Measurements from ENCODE around the gene DNAAF1.
"Not testable (repeated sequence)": the region's sequence is repeated elsewhere in the genome, so short reads cannot be mapped to it uniquely, and the experiment has no call there.

DNAAF1 gene

DNA sequence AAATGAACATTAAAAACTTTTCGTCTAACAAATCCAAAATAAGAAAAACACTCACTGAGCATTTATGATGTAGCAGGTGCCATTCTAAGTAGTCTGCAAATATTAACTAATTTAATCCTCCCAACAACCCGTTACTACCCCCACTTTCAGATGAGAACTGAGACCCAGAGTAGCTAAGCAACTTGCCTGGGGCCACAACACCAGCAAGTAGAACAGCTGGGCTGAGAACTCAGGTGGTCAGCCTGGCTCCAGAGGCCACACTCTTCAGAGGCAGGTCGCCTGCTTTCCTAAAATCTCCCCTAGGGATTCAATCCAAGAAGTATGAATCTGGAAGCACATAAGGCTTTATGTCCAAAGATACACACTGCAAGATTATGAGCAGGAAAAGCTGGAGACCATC lies 34.6 kb upstream of the DNAAF1 start:
- peaks cover 9% of the 10 kb centered on the region for H3K36me3 ChIP-seq (ENCODE audit: control insufficient read depth, insufficient read depth, low read length, severe bottlenecking)
- no peak for DNase-seq (ENCODE audit: low read depth)
- H3K9ac ChIP-seq (ENCODE audit: low read length) = no peak overlapping the region
- H3K27me3 ChIP-seq (replicated peaks; ENCODE audit: control insufficient read depth, insufficient read depth, low read length) = no peaks in the 10 kb centered on the region
- H3K4me1 ChIP-seq (ENCODE audit: control insufficient read depth, insufficient read depth, low read length) = peaks cover 7% of the 10 kb centered on the region
- H3K9me3 ChIP-seq (ENCODE audit: control insufficient read depth, low read length) = no peaks in the 10 kb centered on the region
- H3K4me3 ChIP-seq (ENCODE audit: low read length) = no peak overlapping the region

- H3K27me3 ChIP-seq (replicated peaks; ENCODE audit: control insufficient read depth, insufficient read depth, low read length) = no peaks in the 10 kb centered on the region
- peaks cover 10% of the 10 kb centered on the region for H3K4me1 ChIP-seq (ENCODE audit: control insufficient read depth, insufficient read depth, low read length)
- no peaks in the 10 kb centered on the region for H3K9me3 ChIP-seq (ENCODE audit: control insufficient read depth, low read length)
- no peak overlapping the region for H3K9ac ChIP-seq (ENCODE audit: low read length)
- no peak for DNase-seq (ENCODE audit: low read depth)
- no peak overlapping the region for H3K4me3 ChIP-seq (ENCODE audit: low read length)
- H3K36me3 ChIP-seq (ENCODE audit: control insufficient read depth, insufficient read depth, low read length, severe bottlenecking) = peaks cover 7% of the 10 kb centered on the region
Measured at GRCh38 chr16:84111525-84111924, 33.6 kb upstream of the DNAAF1 start.

DNA sequence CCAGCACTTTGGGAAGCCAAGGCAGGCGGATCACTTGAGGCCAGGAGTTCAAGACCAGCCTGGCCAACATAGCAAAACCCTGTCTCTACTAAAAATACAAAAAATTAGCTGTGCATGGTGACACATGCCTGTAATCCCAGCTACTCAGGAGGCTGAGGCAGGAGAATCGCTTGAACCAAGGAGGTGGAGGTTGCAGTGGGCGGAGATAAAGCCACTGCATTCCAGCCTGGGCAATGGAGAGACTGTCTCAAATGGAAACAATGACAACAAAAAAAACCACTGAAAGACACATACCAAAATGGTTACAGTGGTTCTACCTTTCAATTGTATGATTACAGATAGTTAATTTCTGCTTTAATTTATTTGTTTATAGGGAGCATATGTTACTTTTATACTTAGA lies 33.2 kb upstream of the DNAAF1 start:
- H3K4me1 ChIP-seq (ENCODE audit: control insufficient read depth, insufficient read depth, low read length) = peaks cover 10% of the 10 kb centered on the region
- H3K27me3 ChIP-seq (replicated peaks; ENCODE audit: control insufficient read depth, insufficient read depth, low read length); DNase-seq (ENCODE audit: low read depth); H3K36me3 ChIP-seq (ENCODE audit: control insufficient read depth, insufficient read depth, low read length, severe bottlenecking); H3K4me3 ChIP-seq (ENCODE audit: low read length); H3K9ac ChIP-seq (ENCODE audit: low read length); H3K9me3 ChIP-seq (ENCODE audit: control insufficient read depth, low read length): not testable (repeated sequence)

DNA sequence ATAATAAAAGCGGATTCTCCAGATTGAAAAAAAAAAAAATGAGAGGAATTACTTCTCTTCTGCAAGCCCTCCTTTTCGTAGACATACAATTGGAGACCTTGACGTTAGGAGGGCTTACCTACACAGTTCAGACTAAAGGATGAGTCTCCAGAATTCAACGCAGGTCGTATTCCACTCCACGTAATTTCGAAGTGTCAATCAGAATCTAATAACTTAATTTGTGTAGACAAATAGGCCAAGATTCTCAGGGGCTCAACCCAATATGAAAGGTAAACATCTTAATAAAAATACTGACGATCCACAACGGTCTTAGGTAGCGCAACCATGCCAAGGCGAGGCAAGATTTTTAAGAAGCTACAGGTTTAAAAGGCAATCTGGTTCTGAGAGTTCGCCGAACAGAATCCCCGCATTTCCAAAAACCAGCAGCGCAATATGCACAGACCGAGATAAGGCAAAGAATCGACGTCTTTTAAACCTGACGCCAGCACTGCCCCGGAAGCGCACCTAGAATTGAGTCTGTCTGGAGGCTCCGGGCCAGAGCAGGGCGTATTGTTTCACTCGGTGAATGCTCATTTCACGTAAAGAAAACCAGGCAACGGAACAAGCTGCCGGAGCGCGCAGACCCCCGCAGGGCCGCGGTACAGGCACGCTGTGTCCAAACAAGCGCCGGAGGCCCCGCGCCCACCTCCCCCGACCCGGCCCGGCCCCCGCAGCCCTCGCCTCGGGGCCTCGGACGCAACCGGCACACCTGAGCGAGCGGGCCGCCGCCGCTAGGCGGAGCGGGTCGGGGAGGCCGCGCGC lies 29.0 kb upstream of the DNAAF1 start:
- Histone ChIP-seq H3K36me3 (ENCODE audit: control insufficient read depth, insufficient read depth, low read length, severe bottlenecking) (no peaks in the 10 kb centered on the region), H3K9me3 (ENCODE audit: control insufficient read depth, low read length) (no peaks in the 10 kb centered on the region), H3K4me3 (ENCODE audit: low read length) (peak overlapping the region; percentile 96), H3K9ac (ENCODE audit: low read length) (peak overlapping the region; percentile 99), H3K4me1 (ENCODE audit: control insufficient read depth, insufficient read depth, low read length) (peaks cover 16% of the 10 kb centered on the region), H3K27me3 (replicated peaks; ENCODE audit: control insufficient read depth, insufficient read depth, low read length) (no peaks in the 10 kb centered on the region)
- DNase-seq (ENCODE audit: low read depth) = peak; percentile 70

GRCh38 chr16:84116720-84117493 lies 28.2 kb upstream of the DNAAF1 start, which contains the start of gene MBTPS1:
Gene MBTPS1, minus strand, starts transcription at chr16:84116942. Its CDS starts 15,159 bp downstream, at chr16:84101783.
- no peaks in the 10 kb centered on the region for H3K9me3 ChIP-seq (ENCODE audit: control insufficient read depth, low read length)
- H3K9ac ChIP-seq (ENCODE audit: low read length) = peak within 1 kb of the TSS; percentile 99
- peak; percentile 100 for DNase-seq (ENCODE audit: low read depth)
- peaks cover 16% of the 10 kb centered on the region for H3K4me1 ChIP-seq (ENCODE audit: control insufficient read depth, insufficient read depth, low read length)
- peak within 1 kb of the TSS; percentile 96 for H3K4me3 ChIP-seq (ENCODE audit: low read length)
- no peaks in the 10 kb centered on the region for H3K36me3 ChIP-seq (ENCODE audit: control insufficient read depth, insufficient read depth, low read length, severe bottlenecking)
- no peaks in the 10 kb centered on the region for H3K27me3 ChIP-seq (replicated peaks; ENCODE audit: control insufficient read depth, insufficient read depth, low read length)

GRCh38 chr16:84117494-84117843 lies 27.6 kb upstream of the DNAAF1 start:
- H3K27me3 ChIP-seq (replicated peaks; ENCODE audit: control insufficient read depth, insufficient read depth, low read length) = no peaks in the 10 kb centered on the region
- H3K9me3 ChIP-seq (ENCODE audit: control insufficient read depth, low read length) = no peaks in the 10 kb centered on the region
- H3K4me3 ChIP-seq (ENCODE audit: low read length) = peak overlapping the region; percentile 96
- peak overlapping the region; percentile 99 for H3K9ac ChIP-seq (ENCODE audit: low read length)
- no peaks in the 10 kb centered on the region for H3K36me3 ChIP-seq (ENCODE audit: control insufficient read depth, insufficient read depth, low read length, severe bottlenecking)
- peaks cover 16% of the 10 kb centered on the region for H3K4me1 ChIP-seq (ENCODE audit: control insufficient read depth, insufficient read depth, low read length)
- DNase-seq (ENCODE audit: low read depth) = no peak

- not testable (repeated sequence) for H3K9me3 ChIP-seq (ENCODE audit: control insufficient read depth, low read length); H3K4me3 ChIP-seq (ENCODE audit: low read length); H3K36me3 ChIP-seq (ENCODE audit: control insufficient read depth, insufficient read depth, low read length, severe bottlenecking); DNase-seq (ENCODE audit: low read depth); H3K27me3 ChIP-seq (replicated peaks; ENCODE audit: control insufficient read depth, insufficient read depth, low read length); H3K9ac ChIP-seq (ENCODE audit: low read length)
- peaks cover 14% of the 10 kb centered on the region for H3K4me1 ChIP-seq (ENCODE audit: control insufficient read depth, insufficient read depth, low read length)
Measured at GRCh38 chr16:84118315-84118714, 26.8 kb upstream of the DNAAF1 start.

- DNase-seq (ENCODE audit: low read depth) = no peak
- Histone ChIP-seq H3K9me3 (ENCODE audit: control insufficient read depth, low read length) (no peaks in the 10 kb centered on the region), H3K9ac (ENCODE audit: low read length) (no peak overlapping the region), H3K4me3 (ENCODE audit: low read length) (no peak overlapping the region), H3K27me3 (replicated peaks; ENCODE audit: control insufficient read depth, insufficient read depth, low read length) (no peaks in the 10 kb centered on the region), H3K4me1 (ENCODE audit: control insufficient read depth, insufficient read depth, low read length) (peaks cover 14% of the 10 kb centered on the region), H3K36me3 (ENCODE audit: control insufficient read depth, insufficient read depth, low read length, severe bottlenecking) (peaks cover 15% of the 10 kb centered on the region)
Measured at GRCh38 chr16:84119368-84119767, 25.7 kb upstream of the DNAAF1 start.

DNA sequence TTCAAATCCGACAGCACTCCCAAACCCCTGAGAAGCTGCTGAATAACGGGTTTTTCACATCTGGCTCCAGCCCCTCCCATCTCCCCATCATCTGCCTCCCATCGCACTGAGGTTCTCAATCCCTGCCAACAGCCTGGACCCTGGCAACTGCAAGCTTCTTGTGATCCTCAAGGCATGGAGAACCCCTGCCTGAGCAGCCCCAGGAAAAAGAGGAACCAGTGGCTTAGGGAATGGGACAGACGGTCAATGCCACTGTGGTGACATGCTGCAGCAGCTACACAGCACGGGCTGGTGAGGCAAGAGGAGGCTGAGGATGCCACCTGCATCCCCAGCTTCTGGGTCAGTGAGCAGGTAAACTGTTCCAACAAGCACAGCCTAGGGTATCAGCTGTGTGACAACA lies 25.1 kb upstream of the DNAAF1 start:
- Histone ChIP-seq H3K36me3 (ENCODE audit: control insufficient read depth, insufficient read depth, low read length, severe bottlenecking) (peaks cover 17% of the 10 kb centered on the region), H3K27me3 (replicated peaks; ENCODE audit: control insufficient read depth, insufficient read depth, low read length) (no peaks in the 10 kb centered on the region), H3K9ac (ENCODE audit: low read length) (no peak overlapping the region)

DNA sequence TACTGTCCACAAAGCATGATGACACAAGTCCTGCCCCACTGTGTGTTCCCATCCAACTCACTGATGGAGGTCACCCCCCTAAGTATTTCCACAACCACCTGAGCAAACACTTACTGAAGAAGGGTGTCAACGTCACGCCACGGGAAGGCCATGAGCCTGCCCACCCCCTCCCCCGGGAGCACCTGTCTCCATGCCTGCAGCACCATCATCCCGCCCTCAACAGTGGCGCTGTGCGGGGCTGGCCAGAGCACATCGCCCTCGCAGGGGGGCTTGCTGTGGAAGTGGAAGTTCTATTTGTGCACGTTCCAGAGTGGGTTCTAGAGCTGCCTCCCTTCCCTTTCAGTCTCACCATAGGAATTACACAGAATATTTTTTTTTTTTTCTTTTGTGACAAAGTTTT lies 24.1 kb upstream of the DNAAF1 start:
- Histone ChIP-seq H3K4me3 (ENCODE audit: low read length) (no peak overlapping the region), H3K9me3 (ENCODE audit: control insufficient read depth, low read length) (no peaks in the 10 kb centered on the region), H3K36me3 (ENCODE audit: control insufficient read depth, insufficient read depth, low read length, severe bottlenecking) (peaks cover 17% of the 10 kb centered on the region), H3K9ac (ENCODE audit: low read length) (no peak overlapping the region), H3K4me1 (ENCODE audit: control insufficient read depth, insufficient read depth, low read length) (peaks cover 6% of the 10 kb centered on the region), H3K27me3 (replicated peaks; ENCODE audit: control insufficient read depth, insufficient read depth, low read length) (no peaks in the 10 kb centered on the region)
- no peak for DNase-seq (ENCODE audit: low read depth)

More for the DNA sequence above, 25.1 kb upstream of the DNAAF1 start:
- no peaks in the 10 kb centered on the region for H3K9me3 ChIP-seq (ENCODE audit: control insufficient read depth, low read length)
- no peak overlapping the region for H3K4me3 ChIP-seq (ENCODE audit: low read length)
- H3K4me1 ChIP-seq (ENCODE audit: control insufficient read depth, insufficient read depth, low read length) = peaks cover 14% of the 10 kb centered on the region
- no peak for DNase-seq (ENCODE audit: low read depth)

DNA sequence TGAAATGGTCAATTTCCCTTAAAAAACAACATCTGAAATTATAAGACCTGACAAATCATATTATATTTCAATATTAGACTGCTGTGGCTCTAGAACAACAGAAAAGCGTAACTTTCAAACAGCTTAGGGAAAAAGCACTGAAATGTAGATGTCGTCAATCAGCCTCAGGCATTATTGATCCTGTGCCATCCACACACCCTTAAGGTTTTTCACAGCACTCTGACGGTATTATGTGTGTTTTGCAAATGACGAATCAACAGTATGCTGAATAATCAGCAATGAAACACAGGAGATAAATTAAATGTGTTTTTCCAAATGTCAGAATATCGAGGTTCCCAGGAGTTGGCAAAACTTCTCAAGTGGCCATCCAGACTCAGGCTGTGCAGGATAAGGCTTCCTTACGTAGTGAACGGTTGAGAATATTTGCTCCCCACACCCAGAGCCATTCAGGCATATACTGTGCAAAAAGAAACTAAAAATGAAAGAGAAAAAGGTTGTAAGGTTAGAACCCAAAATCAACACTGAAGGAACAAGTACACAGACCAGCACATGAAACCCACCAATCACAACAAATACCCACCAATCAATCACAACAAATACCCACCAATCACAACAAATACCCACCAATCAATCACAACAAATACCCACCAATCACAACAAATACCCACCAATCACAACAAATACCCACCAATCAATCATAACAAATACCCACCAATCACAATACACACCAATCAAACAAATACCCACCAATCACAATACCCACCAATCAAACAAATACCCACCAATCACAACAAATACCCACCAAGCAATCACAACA lies 20.6 kb upstream of the DNAAF1 start:
- no peak overlapping the region for H3K4me3 ChIP-seq (ENCODE audit: low read length)
- H3K4me1 ChIP-seq (ENCODE audit: control insufficient read depth, insufficient read depth, low read length) = no peaks in the 10 kb centered on the region
- no peaks in the 10 kb centered on the region for H3K27me3 ChIP-seq (replicated peaks; ENCODE audit: control insufficient read depth, insufficient read depth, low read length)
- no peak overlapping the region for H3K9ac ChIP-seq (ENCODE audit: low read length)
- H3K36me3 ChIP-seq (ENCODE audit: control insufficient read depth, insufficient read depth, low read length, severe bottlenecking) = peaks cover 20% of the 10 kb centered on the region
- no peak for DNase-seq (ENCODE audit: low read depth)
- no peaks in the 10 kb centered on the region for H3K9me3 ChIP-seq (ENCODE audit: control insufficient read depth, low read length)
